Measurements from ENCODE around the gene XCL2.
"Not testable (repeated sequence)": the region's sequence is repeated elsewhere in the genome, so short reads cannot be mapped to it uniquely, and the experiment has no call there.

Gene XCL2

GRCh38 chr1:168578531-168579185 is 34.9 kb upstream of the XCL2 start:
- H3K27me3 ChIP-seq (replicated peaks; ENCODE audit: control insufficient read depth, insufficient read depth, low read length); DNase-seq (ENCODE audit: low read depth); H3K36me3 ChIP-seq (ENCODE audit: control insufficient read depth, insufficient read depth, low read length, severe bottlenecking); H3K9ac ChIP-seq (ENCODE audit: low read length); H3K9me3 ChIP-seq (ENCODE audit: control insufficient read depth, low read length); H3K4me1 ChIP-seq (ENCODE audit: control insufficient read depth, insufficient read depth, low read length); H3K4me3 ChIP-seq (ENCODE audit: low read length): not testable (repeated sequence)

- not testable (repeated sequence) for H3K27me3 ChIP-seq (replicated peaks; ENCODE audit: control insufficient read depth, insufficient read depth, low read length); H3K4me1 ChIP-seq (ENCODE audit: control insufficient read depth, insufficient read depth, low read length); DNase-seq (ENCODE audit: low read depth); H3K9ac ChIP-seq (ENCODE audit: low read length); H3K36me3 ChIP-seq (ENCODE audit: control insufficient read depth, insufficient read depth, low read length, severe bottlenecking); H3K9me3 ChIP-seq (ENCODE audit: control insufficient read depth, low read length); H3K4me3 ChIP-seq (ENCODE audit: low read length)
These were observed 32.5 kb upstream of the XCL2 start, which contains the start of gene XCL1 for GRCh38 chr1:168576245-168576688. XCL1 (plus strand) TSS chr1:168576605; CDS start chr1:168576638, 33 bp downstream.

- not testable (repeated sequence) for H3K36me3 ChIP-seq (ENCODE audit: control insufficient read depth, insufficient read depth, low read length, severe bottlenecking); H3K9ac ChIP-seq (ENCODE audit: low read length); H3K9me3 ChIP-seq (ENCODE audit: control insufficient read depth, low read length); H3K27me3 ChIP-seq (replicated peaks; ENCODE audit: control insufficient read depth, insufficient read depth, low read length); H3K4me1 ChIP-seq (ENCODE audit: control insufficient read depth, insufficient read depth, low read length); H3K4me3 ChIP-seq (ENCODE audit: low read length)
- DNase-seq (ENCODE audit: low read depth): peak; percentile 69
These were observed 30.4 kb upstream of the XCL2 start for GRCh38 chr1:168574234-168574633.

- Histone ChIP-seq H3K9me3 (ENCODE audit: control insufficient read depth, low read length) (no peaks in the 10 kb centered on the region), H3K36me3 (ENCODE audit: control insufficient read depth, insufficient read depth, low read length, severe bottlenecking) (no peaks in the 10 kb centered on the region), H3K27me3 (replicated peaks; ENCODE audit: control insufficient read depth, insufficient read depth, low read length) (no peaks in the 10 kb centered on the region), H3K4me3 (ENCODE audit: low read length) (no peak overlapping the region), H3K4me1 (ENCODE audit: control insufficient read depth, insufficient read depth, low read length) (no peaks in the 10 kb centered on the region), H3K9ac (ENCODE audit: low read length) (no peak overlapping the region)
- no peak for DNase-seq (ENCODE audit: low read depth)
These were observed 28.8 kb upstream of the XCL2 start for GRCh38 chr1:168572633-168573032.

- H3K9me3 ChIP-seq (ENCODE audit: control insufficient read depth, low read length): no peaks in the 10 kb centered on the region
- no peak overlapping the region for H3K9ac ChIP-seq (ENCODE audit: low read length)
- no peaks in the 10 kb centered on the region for H3K36me3 ChIP-seq (ENCODE audit: control insufficient read depth, insufficient read depth, low read length, severe bottlenecking)
- no peaks in the 10 kb centered on the region for H3K4me1 ChIP-seq (ENCODE audit: control insufficient read depth, insufficient read depth, low read length)
- no peak for DNase-seq (ENCODE audit: low read depth)
- no peak overlapping the region for H3K4me3 ChIP-seq (ENCODE audit: low read length)
- no peaks in the 10 kb centered on the region for H3K27me3 ChIP-seq (replicated peaks; ENCODE audit: control insufficient read depth, insufficient read depth, low read length)
These were observed 26.9 kb upstream of the XCL2 start for GRCh38 chr1:168570652-168571051.

GRCh38 chr1:168568346-168568745 is 24.5 kb upstream of the XCL2 start:
- H3K36me3 ChIP-seq (ENCODE audit: control insufficient read depth, insufficient read depth, low read length, severe bottlenecking): no peaks in the 10 kb centered on the region
- H3K9ac ChIP-seq (ENCODE audit: low read length): no peak overlapping the region
- H3K27me3 ChIP-seq (replicated peaks; ENCODE audit: control insufficient read depth, insufficient read depth, low read length): no peaks in the 10 kb centered on the region
- H3K4me3 ChIP-seq (ENCODE audit: low read length): no peak overlapping the region
- H3K9me3 ChIP-seq (ENCODE audit: control insufficient read depth, low read length): no peaks in the 10 kb centered on the region
- H3K4me1 ChIP-seq (ENCODE audit: control insufficient read depth, insufficient read depth, low read length): no peaks in the 10 kb centered on the region
- DNase-seq (ENCODE audit: low read depth): no peak

GRCh38 chr1:168567568-168567967 is 23.8 kb upstream of the XCL2 start:
- no peaks in the 10 kb centered on the region for H3K36me3 ChIP-seq (ENCODE audit: control insufficient read depth, insufficient read depth, low read length, severe bottlenecking)
- no peak for DNase-seq (ENCODE audit: low read depth)

GRCh38 chr1:168567007-168567406 is 23.2 kb upstream of the XCL2 start:
- no peaks in the 10 kb centered on the region for H3K9me3 ChIP-seq (ENCODE audit: control insufficient read depth, low read length)
- no peaks in the 10 kb centered on the region for H3K27me3 ChIP-seq (replicated peaks; ENCODE audit: control insufficient read depth, insufficient read depth, low read length)
- no peaks in the 10 kb centered on the region for H3K36me3 ChIP-seq (ENCODE audit: control insufficient read depth, insufficient read depth, low read length, severe bottlenecking)
- H3K4me3 ChIP-seq (ENCODE audit: low read length): no peak overlapping the region
- H3K4me1 ChIP-seq (ENCODE audit: control insufficient read depth, insufficient read depth, low read length): no peaks in the 10 kb centered on the region
- H3K9ac ChIP-seq (ENCODE audit: low read length): no peak overlapping the region
- DNase-seq (ENCODE audit: low read depth): no peak

More at GRCh38 chr1:168567568-168567967, 23.8 kb upstream of the XCL2 start:
- Histone ChIP-seq H3K4me1 (ENCODE audit: control insufficient read depth, insufficient read depth, low read length) (no peaks in the 10 kb centered on the region), H3K9me3 (ENCODE audit: control insufficient read depth, low read length) (no peaks in the 10 kb centered on the region), H3K9ac (ENCODE audit: low read length) (no peak overlapping the region), H3K4me3 (ENCODE audit: low read length) (no peak overlapping the region), H3K27me3 (replicated peaks; ENCODE audit: control insufficient read depth, insufficient read depth, low read length) (no peaks in the 10 kb centered on the region)

GRCh38 chr1:168565825-168566224 is 22.0 kb upstream of the XCL2 start:
- Histone ChIP-seq H3K9ac (ENCODE audit: low read length) (no peak overlapping the region), H3K4me1 (ENCODE audit: control insufficient read depth, insufficient read depth, low read length) (no peaks in the 10 kb centered on the region), H3K4me3 (ENCODE audit: low read length) (no peak overlapping the region), H3K27me3 (replicated peaks; ENCODE audit: control insufficient read depth, insufficient read depth, low read length) (no peaks in the 10 kb centered on the region), H3K9me3 (ENCODE audit: control insufficient read depth, low read length) (no peaks in the 10 kb centered on the region), H3K36me3 (ENCODE audit: control insufficient read depth, insufficient read depth, low read length, severe bottlenecking) (no peaks in the 10 kb centered on the region)
- no peak for DNase-seq (ENCODE audit: low read depth)

GRCh38 chr1:168561989-168562388 is 18.2 kb upstream of the XCL2 start:
- peaks cover 10% of the 10 kb centered on the region for H3K4me1 ChIP-seq (ENCODE audit: control insufficient read depth, insufficient read depth, low read length)
- H3K9ac ChIP-seq (ENCODE audit: low read length): no peak overlapping the region
- H3K27me3 ChIP-seq (replicated peaks; ENCODE audit: control insufficient read depth, insufficient read depth, low read length): no peaks in the 10 kb centered on the region
- no peak for DNase-seq (ENCODE audit: low read depth)
- H3K9me3 ChIP-seq (ENCODE audit: control insufficient read depth, low read length): no peaks in the 10 kb centered on the region
- H3K4me3 ChIP-seq (ENCODE audit: low read length): no peak overlapping the region
- H3K36me3 ChIP-seq (ENCODE audit: control insufficient read depth, insufficient read depth, low read length, severe bottlenecking): no peaks in the 10 kb centered on the region

GRCh38 chr1:168560370-168560769 is 16.6 kb upstream of the XCL2 start:
- H3K4me3 ChIP-seq (ENCODE audit: low read length): no peak overlapping the region
- peaks cover 10% of the 10 kb centered on the region for H3K4me1 ChIP-seq (ENCODE audit: control insufficient read depth, insufficient read depth, low read length)
- DNase-seq (ENCODE audit: low read depth): no peak
- H3K9ac ChIP-seq (ENCODE audit: low read length): no peak overlapping the region
- no peaks in the 10 kb centered on the region for H3K9me3 ChIP-seq (ENCODE audit: control insufficient read depth, low read length)
- H3K27me3 ChIP-seq (replicated peaks; ENCODE audit: control insufficient read depth, insufficient read depth, low read length): no peaks in the 10 kb centered on the region
- no peaks in the 10 kb centered on the region for H3K36me3 ChIP-seq (ENCODE audit: control insufficient read depth, insufficient read depth, low read length, severe bottlenecking)

GRCh38 chr1:168556647-168557046 is 12.8 kb upstream of the XCL2 start:
- H3K9me3 ChIP-seq (ENCODE audit: control insufficient read depth, low read length): no peaks in the 10 kb centered on the region
- H3K4me1 ChIP-seq (ENCODE audit: control insufficient read depth, insufficient read depth, low read length): peaks cover 10% of the 10 kb centered on the region
- H3K9ac ChIP-seq (ENCODE audit: low read length): no peak overlapping the region
- peak; percentile 36 for DNase-seq (ENCODE audit: low read depth)
- no peaks in the 10 kb centered on the region for H3K27me3 ChIP-seq (replicated peaks; ENCODE audit: control insufficient read depth, insufficient read depth, low read length)
- no peaks in the 10 kb centered on the region for H3K36me3 ChIP-seq (ENCODE audit: control insufficient read depth, insufficient read depth, low read length, severe bottlenecking)
- H3K4me3 ChIP-seq (ENCODE audit: low read length): no peak overlapping the region
